Adrenal gland (tissue), 12 donors: Measurements from ENCODE around the gene SMAD4. TPM values are rescaled to one million over a fixed set of nuclear protein-coding genes. Genes with fewer than 3 reads are reported as not detected.

Experiments
- DNase-seq, 7 donors: peaks; one replicate each; pipeline ENCODE4 v3.0.0-alpha.2; 2019 to 2020
- H3K27ac ChIP-seq, 5 donors: fragments of 200-600 bp; sonication (generic) in 4 of 5; 1 replicate in 3 of 5; 2 replicates in 2 of 5; pipeline versions ENCODE4 v1.5.1 to v1.8.0; 2016 to 2020; ENCODE audit warnings: mild to moderate bottlenecking in 1 of 5
- H3K27me3 ChIP-seq: fragments of 200-600 bp; 2 replicates; pipeline ENCODE4 v1.8.0; 2021
- H3K36me3 ChIP-seq, 2 donors: fragments of 200-600 bp; replicated peaks in 1 of 2; 1 replicate in 1 of 2; 2 replicates in 1 of 2; pipeline versions ENCODE4 v1.5.1 to v1.8.0; 2018 to 2022
- H3K4me1 ChIP-seq, 2 donors: fragments of 200-600 bp; replicated peaks in 1 of 2; 1 replicate in 1 of 2; 2 replicates in 1 of 2; pipeline versions ENCODE4 v1.5.1 to v1.8.0; 2018 to 2021
- H3K4me3 ChIP-seq, 4 donors: fragments of 200-600 bp; sonication (generic) in 3 of 4; one replicate each; pipeline ENCODE4 v1.5.1; 2016 to 2018
- H3K9me3 ChIP-seq, 3 donors: fragments of 200-600 bp; sonication (generic) in 1 of 3; replicated peaks in 1 of 3; 1 replicate in 2 of 3; 2 replicates in 1 of 3; pipeline versions ENCODE4 v1.5.1 to v1.8.0; 2016 to 2021
- POLR2A ChIP-seq, 2 donors: fragments of 450-650 bp; IDR thresholded peaks; one replicate each; pipeline ENCODE4 v1.6.1; 2017; ENCODE audit warnings: antibody characterized with exemption in 2 of 2, mild to moderate bottlenecking in 2 of 2, moderate library complexity in 1 of 2
- WGBS, 4 donors: extraction: QIAGEN DNeasy Blood & Tissue Kit in 2 of 4; methylation state at CpG; one replicate each; pipeline versions ENCODE4 v1.1.5 to v1.1.7; 2013 to 2017; 5-methylcytosine and 5-hydroxymethylcytosine counted together
- intact Hi-C, 2 donors: fragments of 100-400 bp; cut with DNase I; formaldehyde crosslinking; loops; one replicate each; pipeline versions ENCODE4 v1.14.1 to v1.15.0; 2022 to 2023
- polyA plus RNA-seq, 3 donors: library from polyadenylated mRNA; stranded (reverse); fragments of 200-250 nt in 2 of 3; fragments of 350-450 nt in 1 of 3; fragmentation: Illumina TruSeq in 1 of 3; extraction: RNeasy Lipid Tissue Mini Kit (QIAGEN cat#74804) in 1 of 3; gene quantifications; one replicate each; pipeline ENCODE4 v1.2.3, GENCODE V29; 2013 to 2014
- total RNA-seq, 9 donors: library from RNA; depleted of rRNA in 4 of 9; stranded (reverse); fragments of >200 nt in 4 of 9; fragments of 120-200 nt in 1 of 9; fragmentation: NEBNext Ultra II Directional in 1 of 9; extraction: Animal tissue kit (Norgen Biotek cat#: 25700) in 1 of 9; gene quantifications; one replicate each; pipeline versions ENCODE4 v1.1.0 to v1.2.4, GENCODE V29; 2013 to 2023
- TF ChIP-seq, protein P1 (sequence below), 6 experiments: fragments of 450-650 bp in 4 of 6; fragments of 200-600 bp in 2 of 6; sonication (generic) in 1 of 6; IDR thresholded peaks; 1 replicate in 5 of 6; 2 replicates in 1 of 6; pipeline versions ENCODE4 v1.5.1 to v1.8.0; 2016 to 2021; ENCODE audit warnings: antibody characterized with exemption in 6 of 6, mild to moderate bottlenecking in 2 of 6, moderate library complexity in 1 of 6
- donor health status: healthy with polysubstance abuse.
- donor health status: Bipolar disorder and iron deficiency.
- donor health status: DM: yes; HTN: yes; CAD: no.
- donor health status: DM: no; HTN: no; CAD: no.
- donor health status: DM: no; HTN: no; CAD: no.
- donor health status: DM: yes; HTN: yes; CAD: no.

The SMAD4 gene
- total and polyA plus RNA-seq, 12 donors, result 9.0 to 151 (median 90.1) TPM

- TF ChIP-seq, protein P1, sequence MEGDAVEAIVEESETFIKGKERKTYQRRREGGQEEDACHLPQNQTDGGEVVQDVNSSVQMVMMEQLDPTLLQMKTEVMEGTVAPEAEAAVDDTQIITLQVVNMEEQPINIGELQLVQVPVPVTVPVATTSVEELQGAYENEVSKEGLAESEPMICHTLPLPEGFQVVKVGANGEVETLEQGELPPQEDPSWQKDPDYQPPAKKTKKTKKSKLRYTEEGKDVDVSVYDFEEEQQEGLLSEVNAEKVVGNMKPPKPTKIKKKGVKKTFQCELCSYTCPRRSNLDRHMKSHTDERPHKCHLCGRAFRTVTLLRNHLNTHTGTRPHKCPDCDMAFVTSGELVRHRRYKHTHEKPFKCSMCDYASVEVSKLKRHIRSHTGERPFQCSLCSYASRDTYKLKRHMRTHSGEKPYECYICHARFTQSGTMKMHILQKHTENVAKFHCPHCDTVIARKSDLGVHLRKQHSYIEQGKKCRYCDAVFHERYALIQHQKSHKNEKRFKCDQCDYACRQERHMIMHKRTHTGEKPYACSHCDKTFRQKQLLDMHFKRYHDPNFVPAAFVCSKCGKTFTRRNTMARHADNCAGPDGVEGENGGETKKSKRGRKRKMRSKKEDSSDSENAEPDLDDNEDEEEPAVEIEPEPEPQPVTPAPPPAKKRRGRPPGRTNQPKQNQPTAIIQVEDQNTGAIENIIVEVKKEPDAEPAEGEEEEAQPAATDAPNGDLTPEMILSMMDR (IDR thresholded peaks at IDR 0.05), result no peak
- TF ChIP-seq POLR2A (IDR thresholded peaks at IDR 0.05), result no peak
- H3K27me3 ChIP-seq, result no peaks in the 10 kb centered on the region
- peaks cover 0 to 19% of the 10 kb centered on the region in 2 donors for H3K36me3 ChIP-seq
- H3K4me3 ChIP-seq, result no peak overlapping the region
- intact Hi-C loops, result no loop called here
- no peaks in the 10 kb centered on the region for H3K4me1 ChIP-seq
- H3K27ac ChIP-seq, result no peak overlapping the region
- DNase-seq, result no peak
- no peaks in the 10 kb centered on the region for H3K9me3 ChIP-seq
- 81 to 92% (median 84%) methylated on average over 4 of the region's 4 CpGs for WGBS, 4 donors
Observed at GRCh38 chr18:51068105-51068504, 38.1 kb downstream of the SMAD4 start.

DNA sequence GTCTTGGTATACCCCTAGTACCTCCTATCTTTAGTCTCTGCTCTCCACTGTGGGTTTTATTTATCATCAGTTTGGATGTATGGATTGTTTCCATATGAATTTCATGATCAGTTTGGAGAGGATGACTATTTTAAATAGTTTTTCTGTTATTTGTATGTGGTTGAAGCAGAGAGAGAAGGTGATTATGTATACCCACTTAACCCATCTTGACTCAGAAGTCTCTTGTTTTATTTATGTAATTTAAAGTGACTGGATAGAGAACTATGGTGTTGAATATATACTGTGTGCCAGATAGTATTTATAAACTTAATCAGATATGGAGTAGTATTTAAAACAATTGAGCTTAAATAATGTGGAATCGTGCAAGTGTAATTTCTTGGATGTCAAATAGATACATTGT, 39.9 kb downstream of the SMAD4 start:
- 84 to 100% (median 97%) methylated on average over 1 of the region's 1 CpG for WGBS, 4 donors
- intact Hi-C loops, result no loop called here
- Histone ChIP-seq H3K9me3 (no peaks in the 10 kb centered on the region), H3K27ac (no peak overlapping the region), H3K36me3 (peaks cover 0 to 19% of the 10 kb centered on the region in 2 donors), H3K27me3 (no peaks in the 10 kb centered on the region), H3K4me3 (no peak overlapping the region), H3K4me1 (peaks cover 0 to 2% of the 10 kb centered on the region in 2 donors)
- DNase-seq, result no peak
- TF ChIP-seq, protein P1 (IDR thresholded peaks at IDR 0.05), result no peak

DNA sequence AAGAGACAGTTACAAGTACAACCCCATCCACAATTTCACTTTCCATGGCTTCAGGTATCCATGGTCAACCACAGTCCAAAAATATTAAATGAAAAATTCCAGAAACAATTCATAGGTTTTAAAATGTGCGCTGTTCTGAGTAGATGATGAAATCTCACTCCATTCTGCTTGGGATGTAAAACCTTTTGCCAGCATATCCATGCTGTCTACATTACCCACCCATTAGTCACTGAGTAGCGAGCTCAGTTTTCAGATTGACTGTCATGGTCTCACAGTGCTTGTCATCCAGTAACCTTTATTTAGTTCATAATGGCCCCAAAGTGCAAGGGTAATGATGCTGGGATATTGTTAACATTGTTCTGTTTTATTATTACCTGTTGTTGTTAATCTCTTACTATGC, 40.5 kb downstream of the SMAD4 start:
- 90 to 92% (median 91%) methylated on average over 2 of the region's 2 CpGs for WGBS, 4 donors
- no peak for DNase-seq
- no peaks in the 10 kb centered on the region for H3K9me3 ChIP-seq
- TF ChIP-seq POLR2A (IDR thresholded peaks at IDR 0.05), result no peak
- TF ChIP-seq, protein P1 (IDR thresholded peaks at IDR 0.05), result no peak
- no peak overlapping the region for H3K4me3 ChIP-seq
- intact Hi-C loops, result no loop called here
- peaks cover 0 to 7% of the 10 kb centered on the region in 2 donors for H3K4me1 ChIP-seq
- no peak overlapping the region for H3K27ac ChIP-seq
- H3K27me3 ChIP-seq, result no peaks in the 10 kb centered on the region
- peaks cover 0 to 15% of the 10 kb centered on the region in 2 donors for H3K36me3 ChIP-seq

- Histone ChIP-seq H3K4me3 (no peak overlapping the region), H3K36me3 (peaks cover 0 to 20% of the 10 kb centered on the region in 2 donors), H3K27ac (no peak overlapping the region), H3K4me1 (peaks cover 0 to 8% of the 10 kb centered on the region in 2 donors), H3K27me3 (no peaks in the 10 kb centered on the region), H3K9me3 (no peaks in the 10 kb centered on the region)
- intact Hi-C loops, result no loop called here
- no peak for DNase-seq
- TF ChIP-seq, protein P1 (IDR thresholded peaks at IDR 0.05), result no peak
- TF ChIP-seq POLR2A (IDR thresholded peaks at IDR 0.05), result no peak
- 91 to 94% (median 93%) methylated on average over 6 of the region's 6 CpGs for WGBS, 4 donors
Observed at GRCh38 chr18:51072586-51073313, 42.7 kb downstream of the SMAD4 start.
